ENCODE measurements around the gene DOCK9. TPM values are rescaled to one million over a fixed set of nuclear protein-coding genes. Genes with fewer than 3 reads are reported as not detected.
A peak's percentile ranks its signal among the peaks of the same experiment; 100 is the strongest.

The DOCK9 gene
- total and polyA plus RNA-seq, 2 experiments from 2014 or later, result 16.4 to 38.9 TPM

DNA sequence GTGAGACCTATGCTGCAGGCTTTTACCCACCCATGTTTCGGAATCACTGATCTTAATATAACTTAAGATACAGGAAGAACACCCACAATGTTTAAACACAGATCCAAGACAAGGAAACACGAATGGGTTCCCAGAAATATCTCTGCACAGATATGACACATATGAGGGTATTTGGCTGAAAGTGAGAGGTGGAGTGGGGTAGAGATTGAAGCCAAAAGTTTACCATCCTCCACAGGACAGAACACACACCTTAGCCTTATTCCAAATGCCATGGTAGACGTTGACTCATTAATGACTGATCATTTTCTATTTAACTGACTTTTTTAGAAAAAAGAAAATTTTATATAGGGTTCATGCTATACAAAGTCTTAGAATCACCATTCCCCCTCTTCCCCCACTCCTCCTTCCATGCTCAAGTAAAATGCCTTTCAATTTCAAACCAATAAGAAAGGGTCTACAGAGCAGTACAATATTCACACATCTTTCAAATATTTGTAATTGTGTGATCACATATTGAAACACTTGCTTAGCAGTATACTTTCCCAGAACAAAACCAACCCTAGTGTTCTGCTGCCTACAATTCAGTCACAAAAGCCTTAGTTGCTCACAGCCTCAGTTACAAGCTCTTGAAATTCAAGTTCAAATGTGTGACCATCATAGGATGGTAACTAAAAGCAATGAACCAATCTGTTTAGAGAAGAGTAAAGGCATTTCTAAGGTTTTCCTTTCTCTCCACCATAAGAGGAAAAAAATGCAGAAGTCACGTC is 11.8 kb upstream of the DOCK9 start:
- Histone ChIP-seq H3K9me2 (replicated peaks; ENCODE audit: insufficient read depth) (no peaks in the 10 kb centered on the region), H2AFZ (no peak overlapping the region), H3K4me2 (no peak overlapping the region), H3K4me3 (no peak overlapping the region), H3K4me1 (ENCODE audit: insufficient read depth) (peaks cover 18% of the 10 kb centered on the region), H3K27ac (no peak overlapping the region), H3K9me3 (ENCODE audit: low read depth) (no peaks in the 10 kb centered on the region), H3K79me2 (no peaks in the 10 kb centered on the region), H3K36me3 (replicated peaks; ENCODE audit: insufficient read depth, low read depth) (no peaks in the 10 kb centered on the region), H4K20me1 (ENCODE audit: insufficient read depth, poor library complexity, severe bottlenecking) (no peaks in the 10 kb centered on the region), H3K27me3 (no peaks in the 10 kb centered on the region)
- WGBS (ENCODE audit: low lambda C conversion rate, missing lambda C conversion rate), result 87% methylated on average over 4 of the region's 4 CpGs
- DNase-seq (ENCODE audit: low spot score), result no peak
- no peak for TF ChIP-seq EZH2 (IDR thresholded peaks at IDR 0.05; ENCODE audit: borderline replicate concordance)
- no peak for TF ChIP-seq EZH2phosphoT487 (IDR thresholded peaks at IDR 0.05; ENCODE audit: low read depth, severe bottlenecking, unreplicated experiment)
- no peak for TF ChIP-seq CTCF (IDR thresholded peaks at IDR 0.05; ENCODE audit: poor library complexity)

DNA sequence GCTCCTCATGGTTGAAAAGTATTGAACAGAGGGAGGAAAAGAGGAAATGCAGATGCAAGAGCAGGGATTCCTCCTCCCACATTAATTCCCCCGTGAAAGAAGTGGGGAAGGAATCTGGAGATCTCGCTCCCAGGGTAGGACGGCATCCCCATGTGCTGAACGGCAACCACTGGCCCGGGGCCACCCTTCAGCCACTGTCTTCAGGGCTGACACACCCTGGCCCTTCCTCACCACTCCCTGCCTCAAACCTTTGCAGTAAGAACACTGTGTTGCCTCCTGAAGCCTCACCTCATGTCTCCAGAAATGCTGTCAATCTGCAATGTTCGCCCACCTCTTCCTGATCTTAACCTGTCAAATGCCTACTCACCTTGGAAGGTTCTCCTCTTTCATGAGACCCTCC is 10.9 kb upstream of the DOCK9 start:
- Histone ChIP-seq H4K20me1 (ENCODE audit: insufficient read depth, poor library complexity, severe bottlenecking) (no peaks in the 10 kb centered on the region), H3K27me3 (no peaks in the 10 kb centered on the region), H3K9me2 (replicated peaks; ENCODE audit: insufficient read depth) (no peaks in the 10 kb centered on the region), H2AFZ (no peak overlapping the region), H3K27ac (no peak overlapping the region), H3K4me2 (peak overlapping the region; percentile 24), H3K36me3 (replicated peaks; ENCODE audit: insufficient read depth, low read depth) (no peaks in the 10 kb centered on the region), H3K79me2 (no peaks in the 10 kb centered on the region), H3K4me1 (ENCODE audit: insufficient read depth) (peaks cover 18% of the 10 kb centered on the region), H3K9me3 (ENCODE audit: low read depth) (no peaks in the 10 kb centered on the region), H3K4me3 (no peak overlapping the region)
- WGBS (ENCODE audit: low lambda C conversion rate, missing lambda C conversion rate), result 87% methylated on average over 6 of the region's 6 CpGs
- DNase-seq (ENCODE audit: low spot score), result no peak
- TF ChIP-seq EZH2 (IDR thresholded peaks at IDR 0.05; ENCODE audit: borderline replicate concordance), result no peak
- TF ChIP-seq EZH2phosphoT487 (IDR thresholded peaks at IDR 0.05; ENCODE audit: low read depth, severe bottlenecking, unreplicated experiment), result no peak
- TF ChIP-seq CTCF (IDR thresholded peaks at IDR 0.05; ENCODE audit: poor library complexity), result no peak

DNA sequence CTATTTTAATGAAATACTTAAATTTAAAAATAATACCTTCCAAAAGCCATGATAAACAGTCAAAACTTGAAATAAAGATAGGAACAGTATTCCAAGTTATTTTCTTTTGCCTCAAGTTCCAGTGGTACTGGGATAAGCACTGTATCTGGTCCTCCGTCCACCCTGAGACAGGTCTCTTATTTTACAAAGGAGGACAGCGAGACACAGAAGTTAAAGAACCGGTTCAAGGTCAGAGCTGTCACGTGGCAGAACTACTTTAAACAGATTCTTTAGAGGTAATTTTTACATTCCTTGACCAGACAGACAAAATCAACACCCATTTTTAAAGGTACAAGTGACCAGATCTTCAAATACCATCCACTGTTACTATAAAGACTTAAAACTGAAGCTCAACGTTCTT is 10.4 kb upstream of the DOCK9 start:
- Histone ChIP-seq H3K4me2 (peak overlapping the region; percentile 24), H3K27me3 (no peaks in the 10 kb centered on the region), H2AFZ (no peak overlapping the region), H3K9me2 (replicated peaks; ENCODE audit: insufficient read depth) (no peaks in the 10 kb centered on the region), H4K20me1 (ENCODE audit: insufficient read depth, poor library complexity, severe bottlenecking) (no peaks in the 10 kb centered on the region), H3K27ac (no peak overlapping the region), H3K4me3 (no peak overlapping the region), H3K79me2 (no peaks in the 10 kb centered on the region), H3K4me1 (ENCODE audit: insufficient read depth) (peaks cover 18% of the 10 kb centered on the region), H3K36me3 (replicated peaks; ENCODE audit: insufficient read depth, low read depth) (no peaks in the 10 kb centered on the region), H3K9me3 (ENCODE audit: low read depth) (no peaks in the 10 kb centered on the region)
- no peak for DNase-seq (ENCODE audit: low spot score)
- TF ChIP-seq EZH2phosphoT487 (IDR thresholded peaks at IDR 0.05; ENCODE audit: low read depth, severe bottlenecking, unreplicated experiment) (no peak), EZH2 (IDR thresholded peaks at IDR 0.05; ENCODE audit: borderline replicate concordance) (no peak), CTCF (IDR thresholded peaks at IDR 0.05; ENCODE audit: poor library complexity) (no peak)
- WGBS (ENCODE audit: low lambda C conversion rate, missing lambda C conversion rate), result 59% methylated on average over 5 of the region's 5 CpGs

Data from hepatocyte (in vitro differentiated cells).